H9 (cell line): ENCODE measurements around the gene TNC. TPM values are rescaled to one million over a fixed set of nuclear protein-coding genes. Genes with fewer than 3 reads are reported as not detected.

ENCODE experiments used
- DNase-seq: peaks from one replicate; pipeline ENCODE4 v3.0.0-alpha.2; 2017
- H2AFZ ChIP-seq: one replicate; pipeline ENCODE4 v1.6.1; 2013; ENCODE audit warnings: mild to moderate bottlenecking, low read length, control low read depth, moderate library complexity
- H2AK5ac ChIP-seq: 2 replicates; pipeline ENCODE4 v1.6.1; 2013; ENCODE audit warnings: low read length, control low read depth, mixed read lengths; ENCODE audit not compliant: insufficient read length
- H2BK120ac ChIP-seq: one replicate; pipeline ENCODE4 v1.6.1; 2013; ENCODE audit warnings: low read depth, mild to moderate bottlenecking, low read length, control low read depth, inconsistent platforms; ENCODE audit not compliant: poor library complexity, severe bottlenecking
- H2BK12ac ChIP-seq: 2 replicates; pipeline ENCODE4 v1.6.1; 2013; ENCODE audit warnings: low read length, control low read depth, mixed read lengths, low read depth; ENCODE audit not compliant: insufficient read length
- H2BK15ac ChIP-seq: 2 replicates; pipeline ENCODE4 v1.6.1; 2013; ENCODE audit warnings: low read depth, low read length, control low read depth
- H2BK20ac ChIP-seq: one replicate; pipeline ENCODE4 v1.6.1; 2013; ENCODE audit warnings: low read depth, mild to moderate bottlenecking, low read length, control low read depth, inconsistent platforms; ENCODE audit not compliant: poor library complexity, severe bottlenecking
- H2BK5ac ChIP-seq: 2 replicates; pipeline ENCODE4 v1.6.1; 2013; ENCODE audit warnings: low read length, control low read depth, mixed read lengths; ENCODE audit not compliant: insufficient read length
- H3K14ac ChIP-seq: 2 replicates; pipeline ENCODE4 v1.6.1; 2013; ENCODE audit warnings: low read length, control low read depth; ENCODE audit not compliant: insufficient read depth
- H3K18ac ChIP-seq: 2 replicates; pipeline ENCODE4 v1.6.1; 2013; ENCODE audit warnings: low read depth, mild to moderate bottlenecking, mixed read lengths, low read length, control low read depth; ENCODE audit not compliant: insufficient read length
- H3K23ac ChIP-seq: 2 replicates; pipeline ENCODE4 v1.6.1; 2013; ENCODE audit warnings: low read length, control low read depth, mixed read lengths, low read depth; ENCODE audit not compliant: insufficient read length
- H3K23me2 ChIP-seq: 2 replicates; pipeline ENCODE4 v1.6.1; 2013; ENCODE audit warnings: low read depth, mild to moderate bottlenecking, mixed read lengths, low read length, control low read depth; ENCODE audit not compliant: insufficient read length, poor library complexity, severe bottlenecking
- H3K27ac ChIP-seq: 2 replicates; pipeline ENCODE4 v1.5.1; 2013; ENCODE audit warnings: low read length, control low read depth, mixed read lengths, low read depth; ENCODE audit not compliant: insufficient read length
- H3K27me3 ChIP-seq: 2 replicates; pipeline ENCODE4 v1.6.1; 2013; ENCODE audit warnings: low read length, control low read depth, inconsistent platforms; ENCODE audit not compliant: insufficient read depth
- H3K4ac ChIP-seq: 2 replicates; pipeline ENCODE4 v1.6.1; 2013; ENCODE audit warnings: low read depth, mild to moderate bottlenecking, control low read depth, inconsistent platforms, low read length, moderate library complexity
- H3K4me1 ChIP-seq: 2 replicates; pipeline ENCODE4 v1.6.1; 2013; ENCODE audit warnings: low read length, control low read depth, inconsistent platforms; ENCODE audit not compliant: insufficient read depth
- H3K4me2 ChIP-seq: 2 replicates; pipeline ENCODE4 v1.6.1; 2013; ENCODE audit warnings: low read length, control low read depth, mixed read lengths; ENCODE audit not compliant: insufficient read length, insufficient read depth
- H3K56ac ChIP-seq: 2 replicates; pipeline ENCODE4 v1.6.1; 2013; ENCODE audit warnings: low read depth, mild to moderate bottlenecking, mixed read lengths, low read length, control low read depth; ENCODE audit not compliant: insufficient read length
- H3K79me1 ChIP-seq: 2 replicates; pipeline ENCODE4 v1.6.1; 2013; ENCODE audit warnings: low read depth, mild to moderate bottlenecking, moderate library complexity, low read length, control low read depth, inconsistent platforms; ENCODE audit not compliant: insufficient read depth, poor library complexity, severe bottlenecking
- H3K79me2 ChIP-seq: 2 replicates; pipeline ENCODE4 v1.6.1; 2013; ENCODE audit warnings: low read length, control low read depth, inconsistent platforms; ENCODE audit not compliant: insufficient read depth
- H3K9ac ChIP-seq: 2 replicates; pipeline ENCODE4 v1.6.1; 2013; ENCODE audit warnings: low read length, control low read depth, mixed read lengths; ENCODE audit not compliant: insufficient read length; ENCODE audit errors: extremely low read depth
- H3K9me3 ChIP-seq: one replicate; pipeline ENCODE4 v1.6.1; 2013; ENCODE audit warnings: low read depth, low read length, inconsistent platforms; ENCODE audit not compliant: control insufficient read depth
- H3T11ph ChIP-seq: one replicate; pipeline ENCODE4 v1.6.1; 2013; ENCODE audit warnings: mild to moderate bottlenecking, low read length, control low read depth, inconsistent platforms
- H4K20me1 ChIP-seq: one replicate; pipeline ENCODE4 v1.6.1; 2013; ENCODE audit not compliant: control insufficient read depth, insufficient read length, insufficient read depth
- H4K5ac ChIP-seq: 2 replicates; pipeline ENCODE4 v1.6.1; 2013; ENCODE audit warnings: low read depth, mild to moderate bottlenecking, mixed read lengths, low read length, control low read depth; ENCODE audit not compliant: insufficient read length
- H4K8ac ChIP-seq: replicated peaks from 2 replicates; pipeline ENCODE4 v1.6.1; 2013; ENCODE audit warnings: low read length, control low read depth, mixed read lengths, low read depth; ENCODE audit not compliant: insufficient read length
- H4K91ac ChIP-seq: 2 replicates; pipeline ENCODE4 v1.6.1; 2013; ENCODE audit warnings: low read depth, mild to moderate bottlenecking, moderate library complexity, mixed read lengths, low read length, control low read depth; ENCODE audit not compliant: insufficient read length
- H3K27ac Mint-ChIP-seq, 3 experiments: 2 replicates in 2 of 3; 3 replicates in 1 of 3; pipeline ENCODE4 v1.8.0; 2020 to 2021; ENCODE audit warnings: mixed read lengths in 3 of 3, mild to moderate bottlenecking in 1 of 3, moderate library complexity in 1 of 3
- H3K27me3 Mint-ChIP-seq: 2 replicates; pipeline ENCODE4 v1.8.0; 2021; ENCODE audit warnings: low read depth, mild to moderate bottlenecking, moderate library complexity, mixed read lengths
- H3K36me3 Mint-ChIP-seq, 3 experiments: 2 replicates in 2 of 3; 3 replicates in 1 of 3; pipeline ENCODE4 v1.8.0; 2020 to 2021; ENCODE audit warnings: low read depth in 3 of 3, mixed read lengths in 3 of 3; ENCODE audit not compliant: insufficient read depth in 1 of 3
- H3K4me1 Mint-ChIP-seq, 2 experiments: 2 replicates each; pipeline ENCODE4 v1.8.0; 2020; ENCODE audit warnings: mixed read lengths in 2 of 2
- H3K4me3 Mint-ChIP-seq, 2 experiments: 2 replicates in 1 of 2; 3 replicates in 1 of 2; pipeline ENCODE4 v1.8.0; 2020 to 2021; ENCODE audit warnings: mild to moderate bottlenecking in 2 of 2, mixed read lengths in 2 of 2, moderate library complexity in 1 of 2
- H3K9me3 Mint-ChIP-seq, 2 experiments: 2 replicates in 1 of 2; 3 replicates in 1 of 2; pipeline ENCODE4 v1.8.0; 2020; ENCODE audit warnings: mild to moderate bottlenecking in 2 of 2, mixed read lengths in 2 of 2, moderate library complexity in 1 of 2
- CTCF ChIP-seq: fragments of 200-600 bp; sonication (generic); conservative IDR thresholded peaks from 3 replicates; pipeline ENCODE4 v1.8.0; 2021; ENCODE audit warnings: antibody characterized with exemption, mild to moderate bottlenecking
- WGBS: extraction: QIAGEN DNeasy Blood & Tissue Kit; methylation state at CpG from one replicate; pipeline ENCODE4 v1.1.7; 2013; ENCODE audit warnings: missing lambda C conversion rate, low lambda C conversion rate, mixed read lengths; ENCODE audit not compliant: insufficient read length; ENCODE audit errors: extremely low coverage; 5-methylcytosine and 5-hydroxymethylcytosine counted together
- total RNA-seq: library from RNA; stranded (reverse); gene quantifications from 2 replicates; pipeline ENCODE4 v1.2.1, GENCODE V29; 2021

TNC gene
- total RNA-seq, 1 experiment from 2014 or later, result 0.63 TPM

GRCh38 chr9:115032296-115032695 is 85.7 kb downstream of the TNC start:
- Mint-ChIP-seq H3K27me3 (peaks cover 25% of the 10 kb centered on the region), H3K4me1 (peaks cover 0 to 2% of the 10 kb centered on the region in 2 experiments; a peak in 1 of 4 replicates), H3K27ac (no peak overlapping the region), H3K4me3 (no peak overlapping the region), H3K36me3 (no peaks in the 10 kb centered on the region), H3K9me3 (no peaks in the 10 kb centered on the region)
- Histone ChIP-seq H2BK5ac (no peak overlapping the region), H2BK20ac (no peak overlapping the region), H3K23me2 (no peaks in the 10 kb centered on the region), H4K5ac (no peak overlapping the region), H3K79me1 (no peaks in the 10 kb centered on the region), H3K4ac (no peak overlapping the region), H3K79me2 (no peaks in the 10 kb centered on the region), H4K91ac (no peak overlapping the region), H3K18ac (no peak overlapping the region), H4K20me1 (no peaks in the 10 kb centered on the region), H2BK12ac (no peak overlapping the region), H2AFZ (no peak overlapping the region), H3T11ph (no peak overlapping the region), H3K4me1 (no peaks in the 10 kb centered on the region), H3K9me3 (no peaks in the 10 kb centered on the region), H3K27ac (no peak overlapping the region), H3K27me3 (no peaks in the 10 kb centered on the region), H4K8ac (no peak overlapping the region), H3K23ac (no peak overlapping the region), H3K56ac (no peak overlapping the region), H2BK15ac (no peak overlapping the region), H3K9ac (no peak overlapping the region), H3K4me2 (no peak overlapping the region), H2AK5ac (no peak overlapping the region), H3K14ac (no peak overlapping the region), H2BK120ac (no peak overlapping the region)
- no peak for TF ChIP-seq CTCF
- WGBS, result no CpG with 5 or more reads among the region's 1 CpG
- DNase-seq, result no peak
